ENCODE measurements around the gene NRCAM.

GRCh38 chr7:108313086-108313485 lies 143.2 kb downstream of the NRCAM start:
- TF ChIP-seq CTCF (IDR thresholded peaks at IDR 0.05; ENCODE audit: control extremely low read depth in 1 of 3, insufficient read depth in 1 of 3, low read depth in 1 of 3, low read length in 3 of 3) (no peak), EGR1 (IDR thresholded peaks at IDR 0.05; ENCODE audit: borderline replicate concordance, low read depth, low read length) (no peak), MAX (IDR thresholded peaks at IDR 0.05) (no peak), ATF2 (IDR thresholded peaks at IDR 0.05; ENCODE audit: low read length) (no peak), MAFK (IDR thresholded peaks at IDR 0.05; ENCODE audit: low read depth, low read length) (no peak)

Data from H1 (cell line).